Measurements from ENCODE around the gene ROBO3.

DNA sequence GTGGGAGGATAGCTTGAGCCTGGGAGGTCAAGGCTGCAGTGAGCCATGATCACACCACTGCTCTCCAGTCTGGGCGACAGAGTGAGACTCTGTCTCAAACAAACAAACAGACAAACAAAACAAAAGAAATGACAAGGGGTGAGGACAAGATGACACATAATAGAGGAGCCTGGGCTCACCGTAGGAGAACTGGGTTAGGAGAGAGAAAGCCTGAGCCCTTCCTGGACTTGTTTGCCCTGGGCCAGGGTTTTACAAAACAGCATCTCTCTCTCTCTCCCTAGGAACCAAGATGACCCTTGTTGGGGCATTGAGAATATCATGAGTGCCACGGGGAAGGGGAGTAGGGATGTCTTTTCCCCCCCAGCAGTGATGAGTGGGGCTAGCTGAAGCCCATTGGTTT, 15.7 kb downstream of the ROBO3 start:
- TF ChIP-seq CTCF (IDR thresholded peaks at IDR 0.05) (no peak), EP300 (IDR thresholded peaks at IDR 0.05; ENCODE audit: low read depth) (no peak), POLR2AphosphoS5 (IDR thresholded peaks at IDR 0.05) (no peak), POLR2A (IDR thresholded peaks at IDR 0.05) (no peak)

Measured in transverse colon (tissue), 4 donors.